IPS-15b (cell line): ENCODE results near the gene GPC5.

Source experiments
- H3K27me3 ChIP-seq: one replicate; pipeline ENCODE4 v1.6.1; 2013; ENCODE audit warnings: low read length; ENCODE audit not compliant: control insufficient read depth, insufficient read depth
- H3K36me3 ChIP-seq: one replicate; pipeline ENCODE4 v1.6.1; 2013; ENCODE audit warnings: low read length; ENCODE audit not compliant: control insufficient read depth, insufficient read depth
- H3K4me1 ChIP-seq: one replicate; pipeline ENCODE4 v1.6.1; 2013; ENCODE audit warnings: mild to moderate bottlenecking, low read length; ENCODE audit not compliant: control insufficient read depth, insufficient read depth
- H3K4me3 ChIP-seq: one replicate; pipeline ENCODE4 v1.5.1; 2013; ENCODE audit warnings: low read depth, low read length
- H3K9ac ChIP-seq: one replicate; pipeline ENCODE4 v1.6.1; 2013; ENCODE audit warnings: low read depth, mild to moderate bottlenecking, low read length
- H3K9me3 ChIP-seq: one replicate; pipeline ENCODE4 v1.6.1; 2013; ENCODE audit warnings: mild to moderate bottlenecking, low read length; ENCODE audit not compliant: control insufficient read depth, insufficient read depth

GPC5 gene

GRCh38 chr13:92225861-92226260 is 827.4 kb downstream of the GPC5 start:
- Histone ChIP-seq H3K36me3 (no peaks in the 10 kb centered on the region), H3K9me3 (no peaks in the 10 kb centered on the region), H3K4me1 (no peaks in the 10 kb centered on the region), H3K4me3 (no peak overlapping the region), H3K27me3 (no peaks in the 10 kb centered on the region), H3K9ac (no peak overlapping the region)

DNA sequence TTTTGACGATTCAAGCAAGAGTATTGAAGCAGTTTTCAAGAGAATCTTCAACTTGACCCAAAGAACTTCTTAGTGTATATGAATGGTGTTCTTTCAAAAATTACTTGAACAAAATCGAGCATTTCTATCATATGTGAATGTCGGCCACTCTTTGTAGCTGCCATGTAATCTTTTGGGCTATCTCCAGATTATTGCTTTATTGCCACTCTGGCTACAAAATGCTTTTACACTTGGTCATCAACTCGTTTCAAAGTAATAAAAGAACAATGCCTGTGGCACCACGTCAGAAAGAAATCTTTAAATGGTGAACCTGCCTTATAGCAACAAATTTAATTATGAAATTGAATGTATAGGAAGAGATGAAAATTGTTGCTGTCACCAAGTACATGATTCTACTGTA is 834.5 kb downstream of the GPC5 start:
- Histone ChIP-seq H3K4me1 (no peaks in the 10 kb centered on the region), H3K4me3 (no peak overlapping the region), H3K36me3 (no peaks in the 10 kb centered on the region), H3K9me3 (no peaks in the 10 kb centered on the region), H3K9ac (no peak overlapping the region), H3K27me3 (no peaks in the 10 kb centered on the region)

DNA sequence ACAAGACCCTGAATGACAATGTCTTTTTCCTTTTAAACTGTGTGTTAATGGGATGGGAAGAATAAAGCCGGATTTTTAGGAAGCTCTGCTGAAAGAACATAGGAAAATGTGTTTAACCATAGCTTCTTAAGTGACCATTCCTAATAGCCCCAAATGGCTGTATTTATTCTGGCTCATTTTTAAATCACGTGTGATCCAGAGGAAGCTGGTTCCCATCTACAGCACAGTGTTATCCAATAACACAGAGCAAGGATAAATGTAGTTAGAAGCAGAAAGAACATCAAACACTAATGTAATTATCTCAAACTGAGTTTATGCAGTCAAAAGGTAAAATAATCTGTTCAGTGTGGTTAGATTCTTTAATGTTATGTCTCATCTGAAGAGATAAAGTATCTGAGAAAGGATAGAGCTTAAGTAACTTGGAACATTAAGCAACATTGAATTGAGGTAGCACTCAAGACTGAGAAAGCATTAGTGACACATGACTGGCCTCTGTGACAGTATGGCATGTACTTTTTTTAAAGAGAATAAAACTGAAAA is 853.3 kb downstream of the GPC5 start:
- no peaks in the 10 kb centered on the region for H3K36me3 ChIP-seq

DNA sequence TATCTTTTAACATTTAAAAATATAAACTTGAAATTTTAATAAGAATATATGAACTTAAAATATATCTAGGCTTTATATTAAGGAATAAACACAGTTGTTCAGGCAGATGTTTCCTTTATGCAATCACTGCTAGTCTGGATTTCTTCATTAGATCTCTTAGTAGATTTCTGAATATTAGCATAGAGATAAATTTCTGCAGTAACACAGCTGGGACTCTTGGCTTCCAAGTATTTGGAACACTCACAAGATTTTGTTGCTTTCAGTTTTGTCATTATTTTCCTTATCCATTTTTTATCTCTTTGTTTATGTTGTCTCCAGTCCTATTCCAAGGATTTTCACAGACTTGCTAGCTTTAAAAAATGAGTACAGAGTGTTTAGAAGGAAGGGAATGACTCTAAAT is 857.1 kb downstream of the GPC5 start:
- H3K9ac ChIP-seq, result no peak overlapping the region

More for the DNA sequence above, 853.3 kb downstream of the GPC5 start:
- Histone ChIP-seq H3K9me3 (no peaks in the 10 kb centered on the region), H3K4me1 (no peaks in the 10 kb centered on the region), H3K4me3 (no peak overlapping the region), H3K9ac (no peak overlapping the region), H3K27me3 (no peaks in the 10 kb centered on the region)

GRCh38 chr13:92256211-92256610 is 857.8 kb downstream of the GPC5 start:
- H3K9me3 ChIP-seq, result no peaks in the 10 kb centered on the region
- no peaks in the 10 kb centered on the region for H3K27me3 ChIP-seq
- no peaks in the 10 kb centered on the region for H3K36me3 ChIP-seq
- no peaks in the 10 kb centered on the region for H3K4me1 ChIP-seq
- no peak overlapping the region for H3K4me3 ChIP-seq
- H3K9ac ChIP-seq, result no peak overlapping the region

More for the DNA sequence above, 857.1 kb downstream of the GPC5 start:
- H3K4me3 ChIP-seq, result no peak overlapping the region
- H3K4me1 ChIP-seq, result no peaks in the 10 kb centered on the region
- no peaks in the 10 kb centered on the region for H3K9me3 ChIP-seq
- no peaks in the 10 kb centered on the region for H3K36me3 ChIP-seq
- no peaks in the 10 kb centered on the region for H3K27me3 ChIP-seq

DNA sequence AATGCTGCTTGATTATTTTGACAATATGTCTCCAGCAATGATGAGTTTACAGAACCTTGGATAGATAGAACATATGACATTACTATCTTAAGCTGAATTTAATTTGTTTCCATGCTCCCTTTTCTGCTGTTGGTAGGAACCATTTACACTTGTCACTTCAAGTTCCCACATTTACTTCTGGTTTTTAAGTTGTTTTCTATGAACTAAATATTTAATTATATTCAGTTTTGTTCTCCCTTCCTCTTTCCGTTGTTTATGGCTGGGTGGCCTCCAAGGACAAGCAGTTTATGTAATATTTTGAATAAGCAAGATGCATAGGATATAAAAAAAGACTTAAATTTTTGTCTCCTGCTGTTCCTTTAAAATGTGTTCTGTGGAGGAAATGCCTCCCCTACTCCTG is 860.6 kb downstream of the GPC5 start:
- Histone ChIP-seq H3K4me1 (no peaks in the 10 kb centered on the region), H3K27me3 (no peaks in the 10 kb centered on the region), H3K4me3 (no peak overlapping the region), H3K9ac (no peak overlapping the region), H3K36me3 (no peaks in the 10 kb centered on the region), H3K9me3 (no peaks in the 10 kb centered on the region)

DNA sequence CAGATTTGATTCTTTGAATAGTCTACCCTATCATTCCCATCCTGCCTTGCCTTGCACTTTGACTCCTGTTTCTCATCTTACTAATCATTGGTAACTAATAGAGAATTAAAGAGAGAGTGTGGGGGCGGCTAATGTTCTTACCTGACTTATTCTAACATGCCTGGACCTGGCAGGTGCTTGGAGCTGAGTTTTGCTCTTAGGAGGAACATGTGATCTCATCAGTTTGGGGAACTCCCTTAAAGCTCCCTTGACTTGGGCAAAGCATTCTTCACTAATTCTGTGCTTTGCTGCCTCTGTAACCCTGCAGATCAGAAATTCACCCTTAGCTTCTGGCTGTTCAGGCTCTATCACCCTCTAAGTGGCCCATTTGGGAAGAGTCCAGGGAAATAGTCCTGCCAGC is 861.1 kb downstream of the GPC5 start:
- H3K27me3 ChIP-seq, result no peaks in the 10 kb centered on the region
- H3K36me3 ChIP-seq, result no peaks in the 10 kb centered on the region
- H3K9ac ChIP-seq, result no peak overlapping the region
- no peaks in the 10 kb centered on the region for H3K4me1 ChIP-seq
- H3K9me3 ChIP-seq, result no peaks in the 10 kb centered on the region
- H3K4me3 ChIP-seq, result no peak overlapping the region

GRCh38 chr13:92260363-92260762 is 861.9 kb downstream of the GPC5 start:
- no peaks in the 10 kb centered on the region for H3K36me3 ChIP-seq
- no peaks in the 10 kb centered on the region for H3K9me3 ChIP-seq
- H3K4me1 ChIP-seq, result no peaks in the 10 kb centered on the region
- no peaks in the 10 kb centered on the region for H3K27me3 ChIP-seq
- no peak overlapping the region for H3K9ac ChIP-seq
- no peak overlapping the region for H3K4me3 ChIP-seq

GRCh38 chr13:92262100-92262788 is 863.8 kb downstream of the GPC5 start:
- H3K9me3 ChIP-seq, result no peaks in the 10 kb centered on the region
- H3K27me3 ChIP-seq, result no peaks in the 10 kb centered on the region
- H3K4me3 ChIP-seq, result no peak overlapping the region
- no peaks in the 10 kb centered on the region for H3K4me1 ChIP-seq
- no peaks in the 10 kb centered on the region for H3K36me3 ChIP-seq
- H3K9ac ChIP-seq, result no peak overlapping the region

- Histone ChIP-seq H3K9ac (no peak overlapping the region), H3K4me1 (no peaks in the 10 kb centered on the region), H3K9me3 (no peaks in the 10 kb centered on the region), H3K36me3 (no peaks in the 10 kb centered on the region), H3K27me3 (no peaks in the 10 kb centered on the region), H3K4me3 (no peak overlapping the region)
Measured at GRCh38 chr13:92265408-92265807, 867.0 kb downstream of the GPC5 start.

GRCh38 chr13:92270990-92271389 is 872.6 kb downstream of the GPC5 start:
- no peak overlapping the region for H3K9ac ChIP-seq
- H3K9me3 ChIP-seq, result no peaks in the 10 kb centered on the region
- H3K27me3 ChIP-seq, result no peaks in the 10 kb centered on the region
- no peaks in the 10 kb centered on the region for H3K36me3 ChIP-seq
- H3K4me1 ChIP-seq, result no peaks in the 10 kb centered on the region
- no peak overlapping the region for H3K4me3 ChIP-seq

DNA sequence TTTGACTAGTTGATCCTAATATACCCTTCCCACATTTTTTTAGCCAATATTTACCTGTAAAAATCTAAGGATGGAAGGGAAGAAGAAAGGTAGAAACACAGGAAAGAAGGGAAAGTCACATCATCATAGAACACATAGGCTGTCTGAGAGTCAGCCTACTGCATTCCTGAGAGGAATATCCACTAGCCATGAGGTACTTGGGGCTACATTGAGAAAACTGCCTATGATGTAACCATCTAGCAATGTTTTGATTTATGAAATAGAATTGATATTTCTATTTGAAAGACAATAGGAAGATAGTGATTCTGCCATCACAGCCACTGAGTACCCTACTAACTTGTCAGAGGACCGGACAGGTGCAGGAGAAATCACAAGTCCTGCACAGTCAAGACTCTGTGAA is 873.8 kb downstream of the GPC5 start:
- Histone ChIP-seq H3K36me3 (no peaks in the 10 kb centered on the region), H3K9ac (no peak overlapping the region), H3K4me1 (no peaks in the 10 kb centered on the region), H3K9me3 (no peaks in the 10 kb centered on the region), H3K27me3 (no peaks in the 10 kb centered on the region), H3K4me3 (no peak overlapping the region)
